Cortex of kidney (tissue), 1 donor: ENCODE results near the gene DPYSL4.

Source experiments
- DNase-seq: peaks from one replicate; lab custom pipeline; 2025; lab: John Stamatoyannopoulos, UW

DPYSL4 gene

GRCh38 chr10:132228616-132229015 is 41.9 kb downstream of the DPYSL4 start:
- no peak for DNase-seq

DNA sequence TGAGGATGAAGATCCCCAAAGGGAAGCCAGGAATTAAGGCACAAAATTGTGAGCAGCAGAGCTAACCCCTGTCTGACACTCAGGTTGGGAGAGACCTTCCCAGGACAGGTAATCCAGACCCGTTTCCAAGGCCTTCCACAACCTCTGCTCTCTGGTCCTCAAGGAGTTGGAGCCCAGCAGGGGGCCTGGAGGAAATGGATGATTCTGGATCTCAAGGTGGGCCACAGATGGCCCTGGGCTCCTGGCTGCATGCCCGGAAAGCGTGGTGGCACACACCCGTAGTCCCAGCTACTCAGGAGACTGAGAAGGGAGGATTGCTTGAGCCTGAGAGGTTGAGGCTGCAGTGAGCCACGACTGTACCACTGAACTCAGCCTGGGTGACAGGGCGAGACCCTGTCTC is 42.3 kb downstream of the DPYSL4 start:
- DNase-seq, result no peak

- DNase-seq, result no peak
Measured at GRCh38 chr10:132229834-132230556, 43.2 kb downstream of the DPYSL4 start.

GRCh38 chr10:132230557-132231210 is 43.9 kb downstream of the DPYSL4 start:
- no peak for DNase-seq

- no peak for DNase-seq
Measured at GRCh38 chr10:132231656-132232022, 44.9 kb downstream of the DPYSL4 start.

DNA sequence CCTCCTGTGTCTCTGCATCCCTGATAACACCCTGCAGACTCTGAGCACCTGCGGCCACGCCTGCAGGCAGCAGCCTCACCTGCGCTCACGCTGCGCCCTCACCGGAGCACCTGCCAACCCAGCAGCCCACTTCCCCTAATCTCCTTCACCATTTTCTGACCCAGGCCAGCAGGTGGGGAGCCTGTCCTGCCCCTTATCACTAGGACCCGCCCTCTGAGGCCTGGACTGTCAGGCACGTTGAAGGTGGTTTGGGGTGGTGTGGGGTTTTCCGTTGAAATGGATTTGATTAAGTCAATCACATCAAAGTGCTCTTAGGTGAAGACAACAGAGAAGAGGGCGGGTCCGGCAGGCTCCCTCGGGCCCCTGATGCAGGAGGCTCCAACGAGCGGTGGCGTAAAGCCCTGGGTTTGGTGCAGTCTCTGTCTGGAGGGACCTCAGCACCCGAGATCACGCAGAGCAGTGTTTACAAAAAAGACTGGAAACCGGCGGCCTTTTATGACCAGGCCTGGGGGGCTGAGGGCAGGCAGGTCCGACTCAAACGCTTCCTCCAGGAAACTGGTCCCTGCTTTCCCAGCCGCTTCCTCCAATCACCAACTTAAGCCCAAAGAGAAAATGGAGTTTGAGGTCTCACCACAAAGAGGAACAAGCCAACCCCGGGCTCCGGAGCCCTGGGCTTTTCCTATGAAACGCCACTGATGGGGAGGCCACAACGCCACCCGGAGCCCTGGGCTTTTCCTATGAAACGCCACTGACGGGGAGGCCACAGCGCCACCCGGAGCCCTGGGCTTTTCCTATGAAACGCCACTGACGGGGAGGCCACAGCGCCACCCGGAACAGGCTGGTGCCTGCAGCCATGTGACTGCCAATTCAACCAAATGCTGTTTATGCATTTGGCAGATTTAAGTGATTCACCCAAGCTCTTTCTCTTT is 45.5 kb downstream of the DPYSL4 start:
- no peak for DNase-seq

DNA sequence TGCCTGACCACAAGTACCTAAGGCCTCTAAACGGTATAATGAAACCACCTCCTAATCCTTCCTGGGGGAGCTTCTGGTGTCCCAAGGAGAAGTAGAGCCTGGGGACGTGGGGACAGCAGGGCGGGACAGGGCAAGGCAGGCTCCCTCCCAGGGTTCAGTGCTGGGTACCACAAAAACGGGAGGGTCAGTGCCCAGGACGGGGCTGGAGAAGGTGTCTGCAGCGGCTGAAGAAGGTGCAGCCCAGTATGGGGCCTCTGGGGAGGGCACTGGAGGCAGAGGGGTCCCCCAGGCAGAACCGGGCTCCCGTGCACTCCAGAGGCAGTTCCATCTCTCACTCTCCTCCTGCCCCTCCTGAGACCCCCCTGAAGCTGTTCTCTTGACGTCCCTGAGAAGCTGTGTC is 46.2 kb downstream of the DPYSL4 start:
- no peak for DNase-seq

- DNase-seq, result no peak
Measured at GRCh38 chr10:132233501-132234085, 46.8 kb downstream of the DPYSL4 start.

GRCh38 chr10:132234860-132235259 is 48.1 kb downstream of the DPYSL4 start:
- DNase-seq, result no peak

GRCh38 chr10:132236161-132236560 is 49.4 kb downstream of the DPYSL4 start:
- DNase-seq, result no peak

GRCh38 chr10:132236881-132237280 is 50.1 kb downstream of the DPYSL4 start:
- no peak for DNase-seq

GRCh38 chr10:132237396-132237795 is 50.6 kb downstream of the DPYSL4 start:
- no peak for DNase-seq

GRCh38 chr10:132237871-132238270 is 51.1 kb downstream of the DPYSL4 start:
- no peak for DNase-seq

DNA sequence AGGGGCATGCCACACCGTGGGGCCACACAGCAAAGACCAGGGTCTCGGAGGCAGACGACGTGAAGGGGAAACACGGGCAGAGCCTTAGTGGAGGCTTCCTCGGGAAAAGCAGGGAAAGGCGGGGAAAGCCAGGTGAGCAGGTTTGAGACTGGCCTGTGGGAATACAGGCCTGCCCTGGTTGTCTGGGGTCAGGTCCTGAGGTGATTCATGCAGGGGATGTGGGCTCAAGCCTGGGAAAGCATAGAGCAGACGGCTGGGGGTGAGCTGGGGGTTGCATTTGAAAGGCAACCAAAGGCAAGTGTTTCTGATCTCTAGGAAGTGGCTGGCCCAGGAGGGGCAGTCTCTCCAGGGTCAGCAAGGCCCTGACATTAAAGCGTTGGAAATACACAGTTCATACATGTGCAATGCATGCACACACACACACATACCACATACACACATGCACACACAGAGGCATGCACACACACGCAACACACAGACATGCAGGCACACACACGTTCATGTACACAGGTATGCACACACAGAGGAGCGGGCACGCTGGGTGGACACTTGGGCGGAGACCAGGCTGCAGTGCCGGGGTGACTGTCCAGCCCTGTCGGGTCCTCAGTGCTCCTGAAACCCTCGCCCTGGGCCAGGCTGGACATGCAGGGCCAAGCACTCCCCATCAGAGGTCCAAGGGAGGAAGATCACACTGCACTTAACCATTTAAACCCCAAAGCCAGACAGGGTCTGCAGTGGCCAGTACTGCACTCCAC is 51.8 kb downstream of the DPYSL4 start:
- no peak for DNase-seq

DNA sequence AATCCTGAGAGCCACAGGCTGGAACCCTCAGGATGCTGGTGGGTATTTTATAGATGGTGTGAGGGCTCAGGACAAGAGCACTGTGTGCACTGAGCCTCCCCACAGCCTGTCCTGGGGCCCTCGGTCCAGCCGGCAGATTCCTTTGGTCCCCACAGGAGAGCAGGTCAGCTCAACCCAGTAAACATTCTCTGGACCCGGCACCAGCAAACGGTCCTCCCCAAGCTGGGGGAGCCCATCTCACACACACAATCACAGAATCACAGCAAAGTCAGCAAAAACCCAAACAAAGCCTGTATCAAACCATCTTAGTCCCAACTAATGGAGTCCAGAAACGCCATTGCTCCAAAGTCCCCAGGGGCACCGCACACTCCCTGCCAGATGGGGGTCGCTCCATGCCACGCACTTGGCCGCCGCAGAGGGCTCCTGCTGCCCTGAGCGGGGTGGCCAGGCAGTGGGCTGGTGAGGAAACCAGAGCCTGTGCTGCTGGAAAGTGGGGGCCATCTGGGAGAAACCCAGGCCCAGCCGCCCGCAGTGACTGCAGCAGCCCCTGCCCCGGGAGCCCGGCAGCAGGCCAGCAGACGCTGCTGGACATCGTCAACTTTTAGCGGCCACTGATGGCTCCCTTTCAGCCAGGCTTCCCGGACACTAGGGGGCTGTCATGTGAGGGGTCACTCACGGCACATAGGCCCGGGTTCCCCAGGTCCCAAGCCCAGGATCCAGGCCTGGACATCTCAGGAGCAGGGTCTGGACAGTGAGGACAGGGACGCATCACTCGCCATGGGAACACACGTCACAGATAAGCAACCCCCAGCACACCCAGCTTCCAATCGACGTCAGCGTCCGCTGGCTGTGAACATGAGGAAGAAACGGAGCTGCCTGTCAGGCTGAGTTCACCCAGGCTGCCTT is 52.6 kb downstream of the DPYSL4 start:
- DNase-seq, result no peak

- no peak for DNase-seq
Measured at GRCh38 chr10:132240156-132240555, 53.4 kb downstream of the DPYSL4 start.

- no peak for DNase-seq
Measured at GRCh38 chr10:132240581-132240980, 53.8 kb downstream of the DPYSL4 start.

DNA sequence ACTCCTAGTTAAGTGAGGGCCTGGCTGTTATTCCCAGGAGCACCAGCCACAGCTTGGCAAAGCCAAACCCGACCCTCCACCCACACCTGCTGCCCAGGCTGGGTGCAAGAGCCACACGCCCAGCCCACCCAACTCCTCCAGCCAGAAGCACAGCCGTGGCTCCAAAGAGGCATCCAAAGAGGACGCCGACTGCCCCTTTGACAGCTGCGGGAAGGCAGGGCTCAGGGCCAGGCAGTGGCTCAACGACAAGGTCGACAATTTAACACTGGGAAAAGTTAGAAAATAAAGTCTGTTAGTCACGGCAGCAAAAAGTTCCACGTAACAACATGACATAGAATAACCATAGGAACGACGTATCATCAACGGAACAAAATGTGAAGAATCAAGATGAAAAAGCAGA is 54.3 kb downstream of the DPYSL4 start:
- no peak for DNase-seq

DNA sequence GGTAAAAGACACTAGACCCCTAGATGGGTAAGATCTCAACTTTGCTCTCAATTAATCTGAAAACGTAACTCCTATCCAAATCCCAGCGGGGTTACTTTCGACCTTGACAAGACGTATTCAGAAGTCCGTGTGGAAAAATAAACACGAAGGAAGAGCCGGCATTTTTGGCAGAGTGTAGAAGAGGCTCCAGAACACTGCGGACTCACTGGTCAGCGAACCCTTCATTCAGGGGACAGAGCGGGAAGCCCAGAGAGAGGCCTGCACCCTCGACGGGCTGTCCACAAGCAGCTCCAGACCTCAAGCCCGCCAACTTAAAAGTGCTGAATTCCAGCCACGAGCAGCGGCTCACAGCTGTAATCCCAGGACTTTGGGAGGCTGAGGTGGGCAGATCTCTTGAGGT is 54.7 kb downstream of the DPYSL4 start:
- DNase-seq, result no peak

GRCh38 chr10:132242103-132242840 is 55.5 kb downstream of the DPYSL4 start:
- no peak for DNase-seq
